HG03571 (cell line): Measurements from ENCODE around the gene DNAH17.

ENCODE experiments used
- ATAC-seq: cut with Tn5 transposase; IDR thresholded peaks from one replicate; pipeline ENCODE4 v1.9.1; 2021; ENCODE audit not compliant: unreplicated experiment

DNAH17 gene

GRCh38 chr17:78460951-78461798, 116.0 kb downstream of the DNAH17 start:
- ATAC-seq: no peak

GRCh38 chr17:78460176-78460675, 117.0 kb downstream of the DNAH17 start:
- no peak for ATAC-seq

- no peak for ATAC-seq
Measured at GRCh38 chr17:78459696-78460095, 117.5 kb downstream of the DNAH17 start.

GRCh38 chr17:78458736-78459335, 118.4 kb downstream of the DNAH17 start:
- ATAC-seq: no peak

GRCh38 chr17:78458091-78458490, 119.1 kb downstream of the DNAH17 start:
- ATAC-seq: no peak

GRCh38 chr17:78454346-78454745, 122.8 kb downstream of the DNAH17 start:
- no peak for ATAC-seq

- no peak for ATAC-seq
Measured at GRCh38 chr17:78451753-78452152, 125.4 kb downstream of the DNAH17 start.

GRCh38 chr17:78450696-78451345, 126.4 kb downstream of the DNAH17 start:
- no peak for ATAC-seq

GRCh38 chr17:78449983-78450595, 127.1 kb downstream of the DNAH17 start:
- ATAC-seq: no peak

GRCh38 chr17:78448356-78448993, 128.7 kb downstream of the DNAH17 start:
- ATAC-seq: no peak

GRCh38 chr17:78446833-78447232, 130.4 kb downstream of the DNAH17 start:
- ATAC-seq: no peak

- no peak for ATAC-seq
Measured at GRCh38 chr17:78444392-78444791, 132.8 kb downstream of the DNAH17 start.

GRCh38 chr17:78442648-78443218, 134.5 kb downstream of the DNAH17 start:
- no peak for ATAC-seq

- ATAC-seq: no peak
Measured at GRCh38 chr17:78441271-78441971, 135.8 kb downstream of the DNAH17 start.

GRCh38 chr17:78438694-78439325, 138.4 kb downstream of the DNAH17 start:
- no peak for ATAC-seq

GRCh38 chr17:78438271-78438691, 138.9 kb downstream of the DNAH17 start:
- no peak for ATAC-seq

GRCh38 chr17:78437508-78438169, 139.6 kb downstream of the DNAH17 start:
- ATAC-seq: no peak

GRCh38 chr17:78435330-78436005, 141.7 kb downstream of the DNAH17 start:
- ATAC-seq: no peak
